ENCODE results near the gene TTLL11. TPM values are rescaled to one million over a fixed set of nuclear protein-coding genes. Genes with fewer than 3 reads are reported as not detected.

Gene TTLL11
- polyA plus RNA-seq, 4 donors, result 6.6 to 9.3 (median 7.9) TPM

DNA sequence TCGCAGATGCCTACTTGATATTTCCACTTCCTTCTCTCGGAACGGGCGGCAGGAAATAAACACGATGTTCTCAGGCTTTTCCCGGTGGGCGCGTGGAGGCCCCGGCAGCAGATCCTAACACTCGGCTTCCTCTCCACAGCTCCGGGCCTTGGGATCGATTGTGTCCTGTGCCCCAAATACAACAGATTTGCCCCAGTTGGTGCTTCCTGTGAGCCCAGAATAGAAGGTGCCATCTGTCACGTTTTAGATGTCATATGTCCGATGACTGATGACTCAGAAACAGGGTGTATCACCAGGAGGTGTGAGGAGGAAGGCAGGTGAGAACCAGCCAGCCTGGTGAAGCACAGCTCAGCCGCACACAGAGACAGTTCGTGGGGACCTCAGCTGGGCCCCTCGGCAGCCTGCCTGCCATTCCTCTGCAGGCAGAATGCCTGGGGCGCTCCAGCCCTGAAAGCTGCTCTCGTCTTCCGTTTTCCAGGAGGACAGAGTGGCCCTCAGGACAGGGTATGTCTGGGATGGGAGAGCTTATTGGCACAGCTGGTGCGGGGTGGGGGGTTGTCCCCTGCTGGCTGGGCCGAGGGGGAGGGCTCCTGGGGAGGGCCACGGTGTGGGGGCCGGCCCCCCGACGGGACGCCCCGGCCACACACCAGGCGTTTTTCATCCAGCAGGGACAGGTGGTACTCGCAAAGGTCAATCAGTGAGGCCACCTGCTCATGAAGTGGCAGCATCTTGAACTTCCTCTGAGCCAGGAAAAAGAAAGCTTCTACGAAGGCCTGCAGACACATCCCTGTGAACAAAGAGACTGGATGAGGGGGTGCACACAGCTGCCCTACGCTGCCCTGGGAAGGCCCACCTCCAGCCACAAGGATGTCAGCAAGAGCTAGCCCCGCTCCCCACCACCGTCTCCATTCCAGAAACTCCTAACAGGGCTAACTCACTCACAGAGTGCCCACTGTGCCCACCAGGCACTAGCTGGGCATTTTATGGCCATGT is 270.7 kb downstream of the TTLL11 start:
- no peak for DNase-seq (ENCODE audit: low read depth in 4 of 4, low spot score in 3 of 4)

- DNase-seq (ENCODE audit: low read depth in 4 of 4, low spot score in 3 of 4), result no peak
Measured at GRCh38 chr9:121821326-121821725, 271.8 kb downstream of the TTLL11 start.

DNA sequence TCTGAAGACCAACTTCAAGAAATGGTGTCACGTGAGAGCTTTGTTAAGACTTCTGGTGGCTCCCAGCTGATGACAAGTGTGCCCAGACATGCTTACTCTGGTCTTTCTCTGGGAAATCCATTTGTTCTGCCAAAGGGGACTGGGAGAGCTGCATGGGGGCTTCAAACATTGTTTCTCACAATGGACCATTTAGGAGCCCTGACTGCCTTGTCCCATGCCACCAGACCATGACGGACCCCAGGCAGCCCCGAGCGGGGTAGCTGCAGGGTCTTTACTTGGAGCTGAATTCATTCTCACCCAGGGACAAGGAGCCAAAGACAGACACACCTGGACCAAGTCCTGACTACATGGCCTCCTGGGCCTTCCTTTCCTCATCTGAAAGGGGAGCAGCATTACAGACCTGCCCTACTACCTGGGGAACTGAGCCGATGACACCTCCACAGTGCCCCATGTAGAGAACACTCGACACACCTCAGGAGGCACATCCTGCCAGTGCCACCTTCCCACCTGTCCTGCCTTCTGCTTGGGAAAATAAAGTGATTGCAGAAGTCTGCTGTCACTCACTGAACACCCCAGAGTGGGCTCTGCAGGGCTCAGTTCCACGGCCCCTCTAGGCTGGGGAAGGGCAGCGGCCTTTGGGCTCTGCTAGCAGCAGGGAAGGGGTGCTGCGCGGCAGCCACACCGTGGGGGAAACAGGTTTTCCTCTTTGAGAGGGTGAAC is 272.7 kb downstream of the TTLL11 start:
- DNase-seq (ENCODE audit: low read depth in 4 of 4, low spot score in 3 of 4), result no peak

DNA sequence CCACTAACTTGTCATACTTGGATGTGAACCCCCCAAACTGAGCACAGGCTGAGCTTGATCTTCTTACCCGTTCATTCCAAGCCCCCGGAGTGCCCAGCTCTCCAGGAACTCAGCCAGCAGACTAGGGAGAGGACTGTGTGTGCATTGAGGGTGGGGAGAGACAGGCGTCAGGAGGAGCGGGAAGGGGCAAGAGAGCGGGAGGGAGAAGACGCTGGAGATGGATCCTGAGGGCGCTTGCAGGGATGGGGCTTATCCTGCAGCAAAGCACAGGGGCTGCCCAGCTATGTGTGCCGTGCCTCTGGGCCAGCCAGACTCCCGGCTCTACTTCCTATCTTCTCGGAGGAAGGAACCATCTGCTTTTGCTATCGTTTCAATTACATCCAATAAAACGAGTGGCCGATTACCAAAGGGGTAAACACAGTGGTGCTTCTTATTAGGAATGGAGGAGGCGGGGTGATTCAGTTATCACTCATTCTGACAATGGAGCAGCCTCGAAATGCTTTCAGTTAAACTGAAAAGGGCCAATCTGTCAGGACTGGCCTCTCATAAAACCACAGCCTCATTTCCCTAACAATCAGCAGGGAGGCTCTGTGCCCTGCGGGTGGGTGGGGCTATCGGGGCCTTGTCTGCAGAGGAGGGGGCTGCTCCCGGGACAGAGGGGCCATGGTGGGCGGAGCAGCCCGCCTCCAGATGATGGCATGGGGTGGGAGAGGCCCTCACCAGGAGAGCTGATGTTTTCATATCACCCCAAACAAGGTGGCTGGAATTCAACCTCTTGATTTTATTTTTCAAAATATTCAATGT is 273.5 kb downstream of the TTLL11 start:
- no peak for DNase-seq (ENCODE audit: low read depth in 4 of 4, low spot score in 3 of 4)

DNA sequence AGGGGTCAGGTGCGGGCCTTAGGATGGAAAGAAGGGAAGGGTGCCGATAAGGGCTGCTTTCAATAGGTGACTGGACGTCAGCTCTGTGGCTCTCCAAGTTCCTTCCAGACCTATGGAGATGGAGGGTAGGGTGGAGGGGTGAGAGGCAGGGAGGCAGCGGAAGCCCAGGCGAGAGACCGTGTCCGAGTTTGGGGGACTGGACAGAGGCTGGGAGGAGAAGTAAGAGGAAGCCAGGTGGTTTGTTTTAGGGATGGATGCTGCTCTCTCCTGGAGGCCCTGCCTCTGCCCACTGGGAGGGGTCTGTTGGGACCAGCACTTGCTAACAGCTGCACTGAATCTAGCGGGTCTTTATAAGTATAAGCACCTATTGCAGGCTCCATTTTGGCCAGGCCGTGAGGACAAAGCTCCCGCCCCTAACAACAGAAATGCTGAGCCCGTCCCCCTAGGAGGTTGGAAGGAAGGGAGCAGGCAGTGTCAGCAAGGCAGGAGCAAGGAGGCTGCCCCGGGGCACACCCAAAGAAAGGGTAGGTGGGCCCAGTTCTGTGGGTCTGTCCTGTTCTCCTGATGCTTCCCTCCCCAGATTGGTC is 274.2 kb downstream of the TTLL11 start:
- no peak for DNase-seq (ENCODE audit: low read depth in 4 of 4, low spot score in 3 of 4)

GRCh38 chr9:121818016-121818661 is 275.0 kb downstream of the TTLL11 start:
- no peak for DNase-seq (ENCODE audit: low read depth in 4 of 4, low spot score in 3 of 4)

- no peak for DNase-seq (ENCODE audit: low read depth in 4 of 4, low spot score in 3 of 4)
Measured at GRCh38 chr9:121817476-121817875, 275.6 kb downstream of the TTLL11 start.

GRCh38 chr9:121816845-121817450 is 276.2 kb downstream of the TTLL11 start:
- DNase-seq (ENCODE audit: low read depth in 4 of 4, low spot score in 3 of 4), result no peak

DNA sequence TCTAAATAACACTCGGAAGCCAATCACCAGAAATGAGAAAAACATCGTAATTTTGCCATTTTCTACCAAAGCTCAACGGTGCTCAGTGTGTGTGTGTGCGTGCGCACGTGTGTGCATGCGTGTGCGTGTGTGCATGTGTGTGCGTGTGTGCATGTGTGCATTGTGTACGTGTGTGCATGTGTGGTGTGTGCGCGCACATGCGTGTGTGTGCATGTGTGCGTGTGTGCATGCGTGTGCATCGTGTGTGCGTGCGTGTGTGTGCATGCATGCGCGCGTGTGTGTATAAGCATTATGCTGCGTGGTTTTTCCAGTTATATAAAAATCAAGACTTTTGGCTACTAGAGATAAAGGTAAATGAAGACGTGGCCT is 276.7 kb downstream of the TTLL11 start:
- no peak for DNase-seq (ENCODE audit: low read depth in 4 of 4, low spot score in 3 of 4)

DNA sequence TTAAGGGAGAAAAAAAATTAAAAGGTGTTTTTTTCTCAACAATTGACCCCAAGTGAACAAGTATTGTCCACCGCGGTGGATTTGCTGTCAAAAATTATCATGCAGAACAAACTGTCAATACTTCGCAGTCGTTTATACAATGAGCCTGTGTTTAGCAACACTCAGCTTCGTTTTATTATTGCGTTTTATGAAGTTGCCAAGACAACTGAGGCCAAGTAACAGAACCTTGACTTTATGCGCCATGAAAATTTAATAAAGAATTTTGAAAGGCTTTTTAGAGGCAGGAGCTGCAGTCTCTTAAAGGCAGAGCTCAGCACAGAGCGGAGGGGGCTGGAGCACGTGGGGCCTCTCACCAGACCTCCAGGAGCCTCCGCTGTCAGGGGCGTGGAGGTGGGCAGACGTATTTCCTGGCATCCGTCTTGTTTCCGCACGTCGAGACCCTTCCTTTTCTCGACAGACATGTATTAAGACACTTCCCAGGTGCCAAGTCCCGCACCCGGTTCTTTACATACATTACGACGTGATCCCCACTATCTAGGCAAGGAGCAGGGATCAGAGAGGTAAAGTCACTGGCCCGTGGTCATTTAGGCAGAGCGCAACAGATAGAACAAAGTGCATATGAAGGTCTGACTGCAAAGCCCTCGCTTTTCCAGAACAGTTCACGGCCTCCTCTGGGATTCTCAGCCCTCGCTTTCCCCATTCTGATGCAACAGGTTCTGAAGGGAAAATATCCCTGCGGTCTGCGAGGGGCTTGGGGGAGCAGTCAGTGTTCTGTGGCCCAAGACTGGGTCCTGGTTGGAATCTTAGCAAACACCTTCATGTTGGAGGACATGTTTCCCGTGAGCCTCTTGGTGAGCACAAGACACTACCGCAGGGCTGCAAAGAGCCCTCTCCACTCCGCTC is 277.3 kb downstream of the TTLL11 start:
- no peak for DNase-seq (ENCODE audit: low read depth in 4 of 4, low spot score in 3 of 4)

DNA sequence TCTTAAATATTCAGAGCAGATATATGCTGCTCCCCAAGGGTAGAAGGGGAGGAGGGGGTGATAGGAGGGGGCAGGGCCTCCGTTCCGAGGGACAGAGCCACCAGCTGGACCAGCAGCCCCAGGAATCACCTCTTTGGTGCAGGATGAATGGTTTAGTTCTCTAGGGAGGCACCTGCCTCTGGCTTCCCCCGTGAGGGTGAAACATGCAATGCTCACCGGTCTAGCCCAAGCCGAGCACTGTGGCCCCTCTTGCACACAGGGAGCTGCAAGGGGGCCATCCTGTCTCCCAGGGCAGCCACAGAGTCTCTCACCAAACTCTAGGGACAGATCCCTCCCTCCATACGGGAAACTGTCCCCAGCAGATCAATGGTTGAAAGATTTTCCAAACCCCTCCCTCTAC is 278.0 kb downstream of the TTLL11 start:
- DNase-seq (ENCODE audit: low read depth in 4 of 4, low spot score in 3 of 4), result no peak

GRCh38 chr9:121814594-121814993 is 278.5 kb downstream of the TTLL11 start:
- no peak for DNase-seq (ENCODE audit: low read depth in 4 of 4, low spot score in 3 of 4)

- no peak for DNase-seq (ENCODE audit: low read depth in 4 of 4, low spot score in 3 of 4)
Measured at GRCh38 chr9:121813519-121814210, 279.4 kb downstream of the TTLL11 start.

- DNase-seq (ENCODE audit: low read depth in 4 of 4, low spot score in 3 of 4), result no peak
Measured at GRCh38 chr9:121812159-121812735, 280.9 kb downstream of the TTLL11 start.

GRCh38 chr9:121811751-121812150 is 281.4 kb downstream of the TTLL11 start:
- no peak for DNase-seq (ENCODE audit: low read depth in 4 of 4, low spot score in 3 of 4)

GRCh38 chr9:121811140-121811539 is 282.0 kb downstream of the TTLL11 start:
- DNase-seq (ENCODE audit: low read depth in 4 of 4, low spot score in 3 of 4), result no peak

GRCh38 chr9:121810489-121810888 is 282.6 kb downstream of the TTLL11 start:
- no peak for DNase-seq (ENCODE audit: low read depth in 4 of 4, low spot score in 3 of 4)

All from left renal pelvis (tissue), 4 donors.